ENCODE data around the gene NDUFA8.

NDUFA8 gene

GRCh38 chr9:122183501-122183900, 23.9 kb upstream of the NDUFA8 start:
- no peak for DNase-seq

- DNase-seq: no peak
Measured at GRCh38 chr9:122180633-122181032, 21.1 kb upstream of the NDUFA8 start.

- no peak for DNase-seq
Measured at GRCh38 chr9:122179690-122180074, 20.1 kb upstream of the NDUFA8 start.

GRCh38 chr9:122179054-122179689, 19.6 kb upstream of the NDUFA8 start:
- no peak for DNase-seq

- DNase-seq: no peak
Measured at GRCh38 chr9:122176916-122177315, 17.3 kb upstream of the NDUFA8 start.

GRCh38 chr9:122173670-122174069, 14.1 kb upstream of the NDUFA8 start:
- no peak for DNase-seq

- no peak for DNase-seq
Measured at GRCh38 chr9:122172131-122172530, 12.6 kb upstream of the NDUFA8 start.

- no peak for DNase-seq
Measured at GRCh38 chr9:122168356-122168755, 8.8 kb upstream of the NDUFA8 start.

GRCh38 chr9:122164286-122164685, 4.7 kb upstream of the NDUFA8 start:
- DNase-seq: no peak

GRCh38 chr9:122162415-122162814, 2.8 kb upstream of the NDUFA8 start:
- DNase-seq: no peak

GRCh38 chr9:122159925-122160246, 307 bp upstream of the NDUFA8 start:
- no peak for DNase-seq

GRCh38 chr9:122158202-122158601, 1.4 kb downstream of the NDUFA8 start:
- no peak for DNase-seq

- DNase-seq: no peak
Measured at GRCh38 chr9:122155796-122156195, 3.8 kb downstream of the NDUFA8 start.

GRCh38 chr9:122151267-122151828, 8.2 kb downstream of the NDUFA8 start:
- DNase-seq: no peak

GRCh38 chr9:122145592-122145863, 14.1 kb downstream of the NDUFA8 start:
- DNase-seq: no peak

- DNase-seq: no peak
Measured at GRCh38 chr9:122144836-122145591, 14.6 kb downstream of the NDUFA8 start.

GRCh38 chr9:122143876-122144405, 15.6 kb downstream of the NDUFA8 start:
- no peak for DNase-seq

GRCh38 chr9:122143296-122143695, 16.3 kb downstream of the NDUFA8 start:
- no peak for DNase-seq

GRCh38 chr9:122141671-122142070, 17.9 kb downstream of the NDUFA8 start:
- DNase-seq: no peak

GRCh38 chr9:122140368-122141193, 19.0 kb downstream of the NDUFA8 start:
- no peak for DNase-seq

- no peak for DNase-seq
Measured at GRCh38 chr9:122138560-122139268, 20.9 kb downstream of the NDUFA8 start.

GRCh38 chr9:122135529-122135859, 24.1 kb downstream of the NDUFA8 start:
- DNase-seq: no peak
